ENCODE measurements around the gene ZNF879.

Gene ZNF879

GRCh38 chr5:179061025-179061424 lies 37.4 kb downstream of the ZNF879 start:
- H3K4me3 ChIP-seq (ENCODE audit: low read length), result no peak overlapping the region
- no peak overlapping the region for H2AFZ ChIP-seq (ENCODE audit: low read length)

GRCh38 chr5:179065703-179066102 lies 42.1 kb downstream of the ZNF879 start:
- H2AFZ ChIP-seq (ENCODE audit: low read length), result no peak overlapping the region
- H3K36me3 ChIP-seq (replicated peaks; ENCODE audit: insufficient read depth, low read length), result no peaks in the 10 kb centered on the region
- H3K9me2 ChIP-seq (replicated peaks; ENCODE audit: insufficient read depth, low read length), result no peaks in the 10 kb centered on the region
- no peaks in the 10 kb centered on the region for H3K9me3 ChIP-seq (replicated peaks; ENCODE audit: insufficient read depth, low read length)
- no peak overlapping the region for H3K9ac ChIP-seq (ENCODE audit: low read length)
- no peaks in the 10 kb centered on the region for H3F3A ChIP-seq (ENCODE audit: insufficient read depth, low read length)
- peak; percentile 23 for DNase-seq
- H4K20me1 ChIP-seq (ENCODE audit: insufficient read depth, low read length), result no peaks in the 10 kb centered on the region
- H3K4me1 ChIP-seq (ENCODE audit: low read length), result no peaks in the 10 kb centered on the region
- H3K27ac ChIP-seq (ENCODE audit: low read length), result no peak overlapping the region
- no peaks in the 10 kb centered on the region for H3K79me2 ChIP-seq (ENCODE audit: low read length)
- no peak overlapping the region for H3K4me3 ChIP-seq (ENCODE audit: low read length)
- no peak for TF ChIP-seq EZH2phosphoT487 (IDR thresholded peaks at IDR 0.05; ENCODE audit: low read length)
- TF ChIP-seq CTCF (IDR thresholded peaks at IDR 0.05; ENCODE audit: low read length), result peak; percentile 40
- H3K4me2 ChIP-seq (ENCODE audit: low read depth, low read length), result no peak overlapping the region
- H3K27me3 ChIP-seq (replicated peaks; ENCODE audit: insufficient read depth, low read length), result no peaks in the 10 kb centered on the region

More at GRCh38 chr5:179061025-179061424, 37.4 kb downstream of the ZNF879 start:
- TF ChIP-seq EZH2 (optimal IDR thresholded peaks at IDR 0.05; ENCODE audit: low read depth, low read length), result no peak
- no peak for TF ChIP-seq EZH2phosphoT487 (IDR thresholded peaks at IDR 0.05; ENCODE audit: low read length)
- TF ChIP-seq CTCF (IDR thresholded peaks at IDR 0.05; ENCODE audit: low read length), result no peak
- no peaks in the 10 kb centered on the region for H3K79me2 ChIP-seq (ENCODE audit: low read length)
- no peaks in the 10 kb centered on the region for H3K9me2 ChIP-seq (replicated peaks; ENCODE audit: insufficient read depth, low read length)
- H4K20me1 ChIP-seq (ENCODE audit: insufficient read depth, low read length), result no peaks in the 10 kb centered on the region
- H3K4me1 ChIP-seq (ENCODE audit: low read length), result no peaks in the 10 kb centered on the region
- DNase-seq, result no peak
- H3K4me2 ChIP-seq (ENCODE audit: low read depth, low read length), result no peak overlapping the region
- H3K27me3 ChIP-seq (replicated peaks; ENCODE audit: insufficient read depth, low read length), result peaks cover 4% of the 10 kb centered on the region; the same call in 1 of the 2 replicates
- no peaks in the 10 kb centered on the region for H3F3A ChIP-seq (ENCODE audit: insufficient read depth, low read length)
- H3K9me3 ChIP-seq (replicated peaks; ENCODE audit: insufficient read depth, low read length), result no peaks in the 10 kb centered on the region
- H3K36me3 ChIP-seq (replicated peaks; ENCODE audit: insufficient read depth, low read length), result no peaks in the 10 kb centered on the region
- H3K9ac ChIP-seq (ENCODE audit: low read length), result no peak overlapping the region
- no peak overlapping the region for H3K27ac ChIP-seq (ENCODE audit: low read length)

- Histone ChIP-seq H3K27ac (ENCODE audit: low read length) (no peak overlapping the region), H3K79me2 (ENCODE audit: low read length) (no peaks in the 10 kb centered on the region), H3K4me3 (ENCODE audit: low read length) (no peak overlapping the region), H3F3A (ENCODE audit: insufficient read depth, low read length) (no peaks in the 10 kb centered on the region), H2AFZ (ENCODE audit: low read length) (no peak overlapping the region), H3K9me3 (replicated peaks; ENCODE audit: insufficient read depth, low read length) (no peaks in the 10 kb centered on the region; the same call in 1 of the 2 replicates), H3K4me2 (ENCODE audit: low read depth, low read length) (no peak overlapping the region), H3K27me3 (replicated peaks; ENCODE audit: insufficient read depth, low read length) (no peaks in the 10 kb centered on the region; the same call in 1 of the 2 replicates), H3K36me3 (replicated peaks; ENCODE audit: insufficient read depth, low read length) (no peaks in the 10 kb centered on the region), H3K4me1 (ENCODE audit: low read length) (no peaks in the 10 kb centered on the region), H4K20me1 (ENCODE audit: insufficient read depth, low read length) (no peaks in the 10 kb centered on the region), H3K9me2 (replicated peaks; ENCODE audit: insufficient read depth, low read length) (no peaks in the 10 kb centered on the region), H3K9ac (ENCODE audit: low read length) (no peak overlapping the region)
- TF ChIP-seq EZH2 (optimal IDR thresholded peaks at IDR 0.05; ENCODE audit: low read depth, low read length) (no peak), EZH2phosphoT487 (IDR thresholded peaks at IDR 0.05; ENCODE audit: low read length) (no peak), CTCF (IDR thresholded peaks at IDR 0.05; ENCODE audit: low read length) (no peak)
- no peak for DNase-seq
These were observed 55.8 kb downstream of the ZNF879 start for GRCh38 chr5:179079165-179079987.
